Measurements from ENCODE around the gene ZPR1. TPM values are rescaled to one million over a fixed set of nuclear protein-coding genes. Genes with fewer than 3 reads are reported as not detected.

The ZPR1 gene
- total RNA-seq, 1 experiment from 2014 or later = 89.5 TPM

DNA sequence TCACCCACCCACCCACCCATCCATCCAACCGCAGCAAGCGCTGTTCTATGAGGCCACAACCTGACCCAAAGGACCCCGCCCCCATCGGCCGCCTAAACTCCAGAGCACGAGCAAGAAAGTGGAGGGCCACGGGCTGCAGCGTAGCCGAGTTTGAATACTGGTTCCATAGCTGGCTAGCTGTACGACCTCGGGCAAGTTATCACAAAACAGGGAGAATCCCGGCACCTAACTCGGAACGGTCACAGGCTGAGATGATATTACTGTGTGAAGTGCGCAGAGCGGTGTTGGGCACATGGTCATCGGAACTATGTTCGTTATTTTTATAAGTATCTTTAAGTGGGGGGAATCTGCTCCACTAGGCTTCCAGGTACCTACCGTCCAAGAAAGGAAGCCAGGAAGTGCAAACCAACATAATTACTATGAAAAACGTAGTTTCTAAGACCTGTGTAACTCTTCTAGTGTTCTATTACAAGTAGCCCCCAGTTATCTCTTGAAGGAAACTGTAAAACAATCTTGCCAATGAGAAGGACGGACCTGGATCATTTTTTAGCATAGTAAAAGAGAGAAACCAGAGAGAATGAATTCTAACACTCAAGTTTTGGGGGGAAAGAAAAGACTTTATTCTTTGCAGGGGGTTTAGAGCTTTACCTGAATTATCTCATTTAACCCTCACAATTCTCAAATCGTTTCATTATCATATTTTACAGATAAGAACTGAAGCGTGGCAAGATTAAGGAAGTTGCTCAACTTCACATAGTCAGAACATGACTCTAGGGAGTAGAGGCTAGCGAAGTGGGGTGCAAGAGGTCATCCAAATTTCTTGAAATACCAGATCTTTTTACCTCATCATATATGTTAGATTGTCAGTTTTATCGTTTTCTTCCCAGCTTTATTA is 14.4 kb downstream of the ZPR1 start:
- TSS peak; percentile 89 for BruUV-seq (replicated peaks)
- intact Hi-C loops (cut with micrococcal nuclease) = loop anchor here (1.0 to 5.0 kb wide), 4 partner anchors 15 to 334 kb away; partner anchors contain the start of genes APOA1 and ZPR1

DNA sequence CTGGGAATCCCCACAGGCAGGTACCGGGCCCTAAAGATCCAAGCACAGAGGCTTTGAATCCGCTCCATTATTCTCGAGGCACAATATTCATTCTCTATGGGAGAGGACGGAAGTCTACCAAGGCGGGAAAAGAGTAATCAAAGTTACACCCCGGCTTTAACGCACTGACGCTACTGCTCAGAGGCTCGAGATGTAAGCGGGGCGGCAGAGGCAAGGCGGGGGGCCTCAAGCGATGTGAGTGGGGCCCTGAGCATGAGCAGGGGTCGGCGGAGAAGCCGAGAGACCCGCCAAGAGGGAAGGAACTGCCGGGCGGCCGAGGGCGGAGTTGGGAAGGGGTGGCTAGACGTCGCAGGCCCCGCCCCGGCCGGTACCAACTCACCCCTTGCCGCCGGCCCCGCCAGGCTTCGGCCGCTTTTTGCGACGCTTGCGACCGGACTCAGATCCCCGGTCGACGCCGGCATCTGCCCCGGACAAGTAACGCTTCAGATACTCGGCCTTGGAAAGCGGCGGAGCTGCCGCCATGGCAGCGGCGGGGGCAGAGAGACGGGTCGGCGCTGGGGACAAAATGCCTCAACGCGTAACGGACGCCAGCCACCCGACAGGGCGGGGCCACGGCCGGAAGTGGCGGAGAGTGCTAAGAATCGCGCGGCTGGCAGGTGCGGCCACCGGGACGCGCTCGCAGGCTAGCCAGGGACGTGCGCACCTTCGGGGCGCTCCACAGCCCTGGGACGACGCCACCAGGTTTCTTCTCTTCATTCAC is 15.2 kb downstream of the ZPR1 start, which contains the start of gene BUD13:
TSS of gene BUD13 (minus strand) at position 545 of the 760 bp plus-strand sequence. CDS start at position 522, 23 bp downstream.
- no TSS peak for BruUV-seq (replicated peaks)
- POLR2A ChIA-PET (ENCODE audit: unreplicated experiment) = interaction anchor here (0.6 kb wide), 1 partner anchor 823 kb away, joined by 3 read pairs; no protein-coding TSS in a partner anchor
- H3K27me3 ChIP-seq (ENCODE audit: low read length) = no peaks in the 10 kb centered on the region

More for the DNA sequence above, 14.4 kb downstream of the ZPR1 start:
- DNase-seq = no peak
- H3K79me2 ChIP-seq (ENCODE audit: low read length) = peaks cover 22% of the 10 kb centered on the region
- peak overlapping the region; percentile 39 for H3K27ac ChIP-seq (ENCODE audit: low read length)
- H3F3A ChIP-seq (ENCODE audit: low read length, unreplicated experiment) = peaks cover 6% of the 10 kb centered on the region
- no peaks in the 10 kb centered on the region for H3K9me3 ChIP-seq (ENCODE audit: low read length)
- peaks cover 23% of the 10 kb centered on the region for H3K4me1 ChIP-seq (ENCODE audit: insufficient read depth, low read length)
- H3K36me3 ChIP-seq (ENCODE audit: low read depth, low read length) = peaks cover 32% of the 10 kb centered on the region
- H3K4me2 ChIP-seq (ENCODE audit: low read length) = peak overlapping the region; percentile 93
- peak; percentile 59 for ATAC-seq
- no peaks in the 10 kb centered on the region for H3K9me2 ChIP-seq (replicated peaks; ENCODE audit: low read length)
- H3K27me3 ChIP-seq (ENCODE audit: low read length) = no peaks in the 10 kb centered on the region
- no peaks in the 10 kb centered on the region for H4K20me1 ChIP-seq (ENCODE audit: low read length)
- ChIA-PET POLR2A (ENCODE audit: unreplicated experiment) (interaction anchor here (0.6 to 0.7 kb wide), 2 partner anchors 189 to 822 kb away, joined by 3 to 8 read pairs; no protein-coding TSS in a partner anchor), CTCF (interaction anchor here (1.1 kb wide), 1 partner anchor 62 kb away, joined by 3 read pairs; no protein-coding TSS in a partner anchor)
- TF ChIP-seq EZH2phosphoT487 (IDR thresholded peaks at IDR 0.05; ENCODE audit: borderline replicate concordance, low read length) (no peak), EZH2 (IDR thresholded peaks at IDR 0.05; ENCODE audit: low read length, unreplicated experiment) (no peak)
- TF ChIP-seq, protein P1, sequence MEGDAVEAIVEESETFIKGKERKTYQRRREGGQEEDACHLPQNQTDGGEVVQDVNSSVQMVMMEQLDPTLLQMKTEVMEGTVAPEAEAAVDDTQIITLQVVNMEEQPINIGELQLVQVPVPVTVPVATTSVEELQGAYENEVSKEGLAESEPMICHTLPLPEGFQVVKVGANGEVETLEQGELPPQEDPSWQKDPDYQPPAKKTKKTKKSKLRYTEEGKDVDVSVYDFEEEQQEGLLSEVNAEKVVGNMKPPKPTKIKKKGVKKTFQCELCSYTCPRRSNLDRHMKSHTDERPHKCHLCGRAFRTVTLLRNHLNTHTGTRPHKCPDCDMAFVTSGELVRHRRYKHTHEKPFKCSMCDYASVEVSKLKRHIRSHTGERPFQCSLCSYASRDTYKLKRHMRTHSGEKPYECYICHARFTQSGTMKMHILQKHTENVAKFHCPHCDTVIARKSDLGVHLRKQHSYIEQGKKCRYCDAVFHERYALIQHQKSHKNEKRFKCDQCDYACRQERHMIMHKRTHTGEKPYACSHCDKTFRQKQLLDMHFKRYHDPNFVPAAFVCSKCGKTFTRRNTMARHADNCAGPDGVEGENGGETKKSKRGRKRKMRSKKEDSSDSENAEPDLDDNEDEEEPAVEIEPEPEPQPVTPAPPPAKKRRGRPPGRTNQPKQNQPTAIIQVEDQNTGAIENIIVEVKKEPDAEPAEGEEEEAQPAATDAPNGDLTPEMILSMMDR (conservative IDR thresholded peaks at IDR 0.05; ENCODE audit: low read depth, low read length) = no peak
- peak overlapping the region; percentile 98 for H3K4me3 ChIP-seq (ENCODE audit: low read length)
- peak overlapping the region; percentile 51 for H3K9ac ChIP-seq (ENCODE audit: low read length)
- H2AFZ ChIP-seq (ENCODE audit: low read length) = peak overlapping the region; percentile 73

More for the DNA sequence above, 15.2 kb downstream of the ZPR1 start, which contains the start of gene BUD13:
- peaks cover 22% of the 10 kb centered on the region for H3K79me2 ChIP-seq (ENCODE audit: low read length)
- TF ChIP-seq EZH2phosphoT487 (IDR thresholded peaks at IDR 0.05; ENCODE audit: borderline replicate concordance, low read length) (no peak), EZH2 (IDR thresholded peaks at IDR 0.05; ENCODE audit: low read length, unreplicated experiment) (no peak)
- TF ChIP-seq, protein P1 (conservative IDR thresholded peaks at IDR 0.05; ENCODE audit: low read depth, low read length) = no peak
- peaks cover 6% of the 10 kb centered on the region for H3F3A ChIP-seq (ENCODE audit: low read length, unreplicated experiment)
- ATAC-seq (peak; percentile 86), DNase-seq (peak; percentile 94)
- no peaks in the 10 kb centered on the region for H4K20me1 ChIP-seq (ENCODE audit: low read length)
- peak within 1 kb of the TSS; percentile 97 for H3K9ac ChIP-seq (ENCODE audit: low read length)
- peaks cover 23% of the 10 kb centered on the region for H3K4me1 ChIP-seq (ENCODE audit: insufficient read depth, low read length)
- peak within 1 kb of the TSS; percentile 94 for H3K4me2 ChIP-seq (ENCODE audit: low read length)
- no peaks in the 10 kb centered on the region for H3K9me2 ChIP-seq (replicated peaks; ENCODE audit: low read length)
- peaks cover 24% of the 10 kb centered on the region for H3K36me3 ChIP-seq (ENCODE audit: low read depth, low read length)
- H2AFZ ChIP-seq (ENCODE audit: low read length) = peak within 1 kb of the TSS; percentile 98
- H3K9me3 ChIP-seq (ENCODE audit: low read length) = no peaks in the 10 kb centered on the region
- CTCF ChIA-PET = interaction anchor here (1.1 kb wide), 1 partner anchor 63 kb away, joined by 3 read pairs; no protein-coding TSS in a partner anchor
- H3K27ac ChIP-seq (ENCODE audit: low read length) = peak within 1 kb of the TSS; percentile 75
- peak within 1 kb of the TSS; percentile 98 for H3K4me3 ChIP-seq (ENCODE audit: low read length)
- intact Hi-C loops (cut with micrococcal nuclease) = loop anchor here (1.0 to 5.0 kb wide), 4 partner anchors 16 to 335 kb away; partner anchors contain the start of genes APOA1 and ZPR1

All from PC-3 (cell line).